Neural crest cell (in vitro differentiated cells): ENCODE results near the gene PC. TPM values are rescaled to one million over a fixed set of nuclear protein-coding genes. Genes with fewer than 3 reads are reported as not detected.
A peak's percentile ranks its signal among the peaks of the same experiment; 100 is the strongest.
"Not testable (repeated sequence)": the region's sequence is repeated elsewhere in the genome, so short reads cannot be mapped to it uniquely, and the experiment has no call there.

Source experiments
- DNase-seq: peaks from one replicate; pipeline ENCODE4 v3.0.0; 2021; ENCODE audit warnings: low read depth, mixed read lengths, low spot score
- H3K27ac Mint-ChIP-seq: one replicate; pipeline ENCODE4 v1.8.0; 2021; ENCODE audit warnings: mild to moderate bottlenecking, mixed read lengths; ENCODE audit not compliant: unreplicated experiment
- H3K27me3 Mint-ChIP-seq: 2 replicates; pipeline ENCODE4 v1.8.0; 2021; ENCODE audit warnings: low read depth, mild to moderate bottlenecking, mixed read lengths
- H3K36me3 Mint-ChIP-seq: 2 replicates; pipeline ENCODE4 v1.8.0; 2021; ENCODE audit warnings: low read depth, mild to moderate bottlenecking, mixed read lengths
- H3K4me1 Mint-ChIP-seq: 2 replicates; pipeline ENCODE4 v1.8.0; 2021; ENCODE audit warnings: mixed read lengths
- H3K4me3 Mint-ChIP-seq: one replicate; pipeline ENCODE4 v1.8.0; 2021; ENCODE audit warnings: mild to moderate bottlenecking, mixed read lengths
- H3K9me3 Mint-ChIP-seq: 2 replicates; pipeline ENCODE4 v1.8.0; 2021; ENCODE audit warnings: mixed read lengths
- CTCF ChIP-seq: fragments of 200-600 bp; sonication (generic); conservative IDR thresholded peaks from 2 replicates; pipeline ENCODE4 v1.5.0; 2021; ENCODE audit warnings: antibody characterized with exemption, mild to moderate bottlenecking
- long read RNA-seq: library from polyadenylated mRNA; unstranded; transcript quantifications from one replicate; pipeline ENCODE4 v2.0.0, GENCODE V29; 2020
- total RNA-seq: library from RNA; stranded (reverse); gene quantifications from 2 replicates; pipeline ENCODE4 v1.2.1, GENCODE V29; 2021

The PC gene
- 51.9 and 53.6 TPM in 2 replicates for total RNA-seq
- long read RNA-seq, full-length matches to known transcripts = 1 of 5 reads
- long read RNA-seq, partial matches to known transcripts = 3 of 5 reads
- long read RNA-seq, other reads (novel, unspliced or antisense) = 1 of 5 reads

- peak within 1 kb of the TSS; percentile 86 for H3K27ac Mint-ChIP-seq
- H3K27me3 Mint-ChIP-seq = peaks cover 7% of the 10 kb centered on the region
These were observed at the start of gene PC for GRCh38 chr11:66958232-66958955. Gene PC, minus strand, starts transcription at chr11:66958383. Its CDS starts 86,224 bp downstream, at chr11:66872159.

GRCh38 chr11:67007126-67007525 is 48.9 kb upstream of the PC start:
- H3K4me1 Mint-ChIP-seq = peaks cover 16% of the 10 kb centered on the region
- no peak for TF ChIP-seq CTCF
- no peak for DNase-seq
- no peak overlapping the region for H3K27ac Mint-ChIP-seq
- no peak overlapping the region for H3K4me3 Mint-ChIP-seq
- no peaks in the 10 kb centered on the region for H3K9me3 Mint-ChIP-seq
- peaks cover 5% of the 10 kb centered on the region for H3K27me3 Mint-ChIP-seq
- no peaks in the 10 kb centered on the region for H3K36me3 Mint-ChIP-seq

More at GRCh38 chr11:66958232-66958955, at the start of gene PC:
- Mint-ChIP-seq H3K4me1 (peaks cover 25% of the 10 kb centered on the region), H3K9me3 (no peaks in the 10 kb centered on the region), H3K4me3 (peak within 1 kb of the TSS; percentile 93), H3K36me3 (no peaks in the 10 kb centered on the region)
- DNase-seq = peak; percentile 97
- no peak for TF ChIP-seq CTCF

- TF ChIP-seq CTCF = no peak
These were observed 48.1 kb upstream of the PC start for GRCh38 chr11:67006029-67006884.

GRCh38 chr11:67005200-67005599 is 47.0 kb upstream of the PC start:
- H3K27me3 Mint-ChIP-seq = peaks cover 12% of the 10 kb centered on the region
- H3K27ac Mint-ChIP-seq, H3K9me3 Mint-ChIP-seq, DNase-seq, H3K4me3 Mint-ChIP-seq, H3K36me3 Mint-ChIP-seq: not testable (repeated sequence)
- peaks cover 19% of the 10 kb centered on the region for H3K4me1 Mint-ChIP-seq

More at GRCh38 chr11:67006029-67006884, 48.1 kb upstream of the PC start:
- no peaks in the 10 kb centered on the region for H3K9me3 Mint-ChIP-seq
- H3K4me3 Mint-ChIP-seq = no peak overlapping the region
- peaks cover 19% of the 10 kb centered on the region for H3K4me1 Mint-ChIP-seq
- H3K36me3 Mint-ChIP-seq = no peaks in the 10 kb centered on the region
- peak overlapping the region; percentile 5 for H3K27ac Mint-ChIP-seq
- peaks cover 5% of the 10 kb centered on the region for H3K27me3 Mint-ChIP-seq
- DNase-seq = peak; percentile 26

- Mint-ChIP-seq H3K4me3 (no peak overlapping the region), H3K36me3 (no peaks in the 10 kb centered on the region), H3K27me3 (peaks cover 12% of the 10 kb centered on the region), H3K4me1 (peaks cover 19% of the 10 kb centered on the region), H3K9me3 (no peaks in the 10 kb centered on the region), H3K27ac (no peak overlapping the region)
- DNase-seq = no peak
- no peak for TF ChIP-seq CTCF
These were observed 44.8 kb upstream of the PC start for GRCh38 chr11:67002921-67003411.
